Brain microvascular endothelial cell (primary cell): ENCODE data around the gene SPIN3.
"Not testable (repeated sequence)": the region's sequence is repeated elsewhere in the genome, so short reads cannot be mapped to it uniquely, and the experiment has no call there.

Source experiments
- DNase-seq: peaks from one replicate; pipeline ENCODE4 v3.0.0-alpha.2; 2020
- H3K27ac ChIP-seq: fragments of 250-450 bp; sonication (Bioruptor Pico); 2 replicates; pipeline ENCODE4 v1.5.1; 2020; ENCODE audit warnings: mild to moderate bottlenecking, moderate library complexity
- H3K27me3 ChIP-seq: fragments of 250-450 bp; sonication (Bioruptor Pico); replicated peaks from 2 replicates; pipeline ENCODE4 v1.5.1; 2020; ENCODE audit warnings: mild to moderate bottlenecking
- H3K36me3 ChIP-seq: fragments of 250-450 bp; sonication (Bioruptor Pico); replicated peaks from 2 replicates; pipeline ENCODE4 v1.5.1; 2020; ENCODE audit warnings: mild to moderate bottlenecking
- H3K4me3 ChIP-seq: 2 replicates; pipeline ENCODE4 v1.5.1; 2011; ENCODE audit warnings: low read depth, mild to moderate bottlenecking, control low read depth, low read length, moderate library complexity
- CTCF ChIP-seq: IDR thresholded peaks from 2 replicates; pipeline ENCODE4 v1.5.1; 2011; ENCODE audit warnings: low read depth, mild to moderate bottlenecking, moderate library complexity, low read length, control low read depth, inconsistent platforms; ENCODE audit errors: missing control alignments
- in situ Hi-C: cut with HindIII; loops from 2 replicates; pipeline ENCODE4 v1.10.0; 2017; ENCODE audit warnings: low sequenced_read_pairs, low pct_ligation_motif_present

Gene SPIN3

DNA sequence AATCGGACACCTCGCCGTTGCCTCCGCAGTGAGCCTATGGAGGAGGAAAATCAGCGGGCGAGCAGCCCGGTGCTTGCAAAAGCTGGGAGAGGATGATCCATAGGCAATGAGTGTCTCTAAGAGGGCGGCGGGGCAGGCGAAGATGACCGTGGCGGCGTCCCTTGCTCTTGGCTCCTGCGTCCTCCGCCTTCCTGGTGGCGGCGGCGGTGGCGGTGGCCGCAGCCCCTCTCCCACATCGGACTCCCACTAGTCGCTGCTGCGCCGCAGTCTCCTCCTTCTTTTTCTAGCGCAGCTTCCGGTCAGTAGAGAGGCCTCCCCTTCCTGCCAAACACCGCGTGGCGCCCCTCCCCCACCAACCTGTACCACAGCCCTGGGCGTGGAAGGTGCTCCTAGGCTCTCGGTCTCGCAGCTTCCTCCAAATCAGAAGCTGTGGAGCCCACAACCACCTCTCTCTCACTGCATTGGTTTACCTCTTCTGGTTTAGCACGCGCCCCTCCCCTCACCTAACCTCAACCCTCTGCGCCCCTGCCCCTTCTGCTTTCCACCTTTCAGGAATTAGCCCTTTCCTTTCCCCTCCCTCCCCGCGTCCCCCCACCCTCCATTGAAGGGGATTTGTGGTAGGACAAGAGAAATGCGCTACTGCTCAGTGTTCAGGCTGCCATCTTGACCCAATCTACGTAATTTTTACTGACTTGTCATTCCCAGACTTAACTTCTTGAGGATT lies at the start of gene SPIN3:
Gene SPIN3, minus strand, starts transcription at position 271 of the 724 bp plus-strand sequence. CDS start 594 bp downstream, outside the sequence.
- Histone ChIP-seq H3K27me3 (no peaks in the 10 kb centered on the region), H3K4me3 (peak within 1 kb of the TSS; percentile 74), H3K27ac (no peak within 1 kb of the TSS), H3K36me3 (no peaks in the 10 kb centered on the region)
- in situ Hi-C loops, result no loop called here
- no peak for TF ChIP-seq CTCF
- DNase-seq, result peak; percentile 58

DNA sequence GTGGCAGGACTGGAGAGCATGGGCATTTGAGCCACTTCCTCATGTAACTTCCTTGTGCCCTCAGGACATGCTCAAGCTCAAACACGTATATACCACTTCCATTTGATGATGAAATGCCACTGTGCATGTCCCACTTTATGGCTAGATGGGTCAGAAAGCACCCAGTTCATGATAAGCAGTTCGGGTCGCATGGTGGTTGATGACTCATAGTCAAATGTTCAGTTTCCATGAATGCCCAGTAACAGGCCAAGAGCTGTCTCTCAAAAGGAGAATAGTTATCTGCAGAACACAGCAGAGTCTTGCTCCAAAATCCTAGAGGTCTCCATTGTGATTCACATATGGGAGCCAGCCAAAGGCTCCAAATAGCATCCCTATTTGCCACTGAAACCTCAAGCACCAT lies 48.9 kb upstream of the SPIN3 start:
- no peak overlapping the region for H3K27ac ChIP-seq
- TF ChIP-seq CTCF, result no peak
- no peak overlapping the region for H3K4me3 ChIP-seq
- no peak for DNase-seq
- H3K36me3 ChIP-seq, result no peaks in the 10 kb centered on the region
- no peaks in the 10 kb centered on the region for H3K27me3 ChIP-seq
- in situ Hi-C loops, result no loop called here

- DNase-seq, in situ Hi-C loops, H3K27me3 ChIP-seq: not testable (repeated sequence)
These were observed 41.9 kb upstream of the SPIN3 start for GRCh38 chrX:57037265-57037664.

DNA sequence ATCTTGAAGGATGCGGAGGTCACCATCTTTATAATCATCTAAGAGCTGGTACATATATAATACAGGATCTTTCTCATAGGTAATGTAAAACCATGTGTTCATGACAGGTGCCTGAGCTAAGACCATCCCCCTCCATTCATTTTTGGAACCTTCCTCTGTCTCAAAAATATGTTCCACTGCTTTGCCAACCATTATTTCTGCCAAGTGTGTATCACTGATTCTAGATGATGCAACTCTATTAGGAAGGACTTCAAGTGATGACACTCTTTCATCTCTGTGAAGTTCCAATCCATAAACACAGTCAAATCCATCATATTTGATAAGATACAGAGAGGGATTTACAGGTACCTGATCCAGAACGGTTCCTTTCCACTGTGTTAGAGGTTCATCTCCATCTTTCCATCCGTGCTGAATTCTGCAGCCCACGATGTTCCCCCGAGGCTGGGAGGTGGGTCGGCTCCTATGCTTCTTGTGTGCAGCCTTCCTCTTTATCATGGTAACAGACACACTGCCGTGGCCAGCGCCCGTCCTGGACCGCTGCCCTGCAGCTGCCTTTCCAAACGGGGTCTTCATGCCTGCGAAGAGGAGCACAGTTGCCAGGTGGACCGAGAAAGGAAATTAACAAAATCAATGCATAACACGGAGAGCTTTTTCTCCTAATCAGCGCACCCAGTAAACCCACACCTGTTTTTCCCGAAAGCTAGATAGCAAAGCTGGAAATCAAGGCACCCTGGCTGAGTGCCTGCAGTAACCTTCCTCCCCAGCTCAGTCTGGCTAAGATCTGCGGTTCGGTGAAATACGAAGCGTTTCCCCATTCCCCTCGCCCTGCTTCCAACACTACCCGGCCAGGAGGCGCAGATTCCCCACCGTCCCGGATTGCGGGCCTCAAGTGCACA lies 718 bp downstream of the SPIN3 start:
- Histone ChIP-seq H3K4me3 (peak overlapping the region; percentile 74), H3K36me3 (no peaks in the 10 kb centered on the region), H3K27ac (no peak overlapping the region), H3K27me3 (no peaks in the 10 kb centered on the region)
- TF ChIP-seq CTCF, result no peak
- no peak for DNase-seq
- in situ Hi-C loops, result no loop called here

More at GRCh38 chrX:57037265-57037664, 41.9 kb upstream of the SPIN3 start:
- H3K36me3 ChIP-seq, H3K27ac ChIP-seq, H3K4me3 ChIP-seq: not testable (repeated sequence)

GRCh38 chrX:56987741-56988140 lies 7.6 kb downstream of the SPIN3 start:
- H3K27me3 ChIP-seq, result no peaks in the 10 kb centered on the region
- no peak overlapping the region for H3K4me3 ChIP-seq
- DNase-seq, result no peak
- no peak for TF ChIP-seq CTCF
- H3K36me3 ChIP-seq, result no peaks in the 10 kb centered on the region
- in situ Hi-C loops, result no loop called here
- H3K27ac ChIP-seq, result no peak overlapping the region

DNA sequence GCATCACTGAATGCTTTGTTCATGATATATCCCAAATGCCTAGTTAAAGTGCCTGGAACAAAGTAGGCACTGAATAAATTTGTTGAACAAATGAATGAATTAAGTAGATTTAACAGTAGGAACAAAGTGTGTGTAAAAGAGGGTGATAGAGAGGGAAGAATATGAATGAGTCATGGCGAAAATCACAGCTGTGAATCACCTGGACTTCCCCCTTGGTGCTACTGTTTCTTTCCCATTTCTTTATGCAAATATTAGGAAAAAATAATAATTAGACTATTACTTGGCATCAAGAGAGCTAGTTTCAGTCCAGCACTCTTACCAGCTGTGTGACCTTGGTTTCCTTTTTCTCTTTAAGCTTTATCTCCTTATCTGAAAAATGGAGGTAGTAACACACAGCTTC lies 9.2 kb downstream of the SPIN3 start:
- in situ Hi-C loops, result no loop called here
- Histone ChIP-seq H3K27ac (no peak overlapping the region), H3K4me3 (no peak overlapping the region), H3K27me3 (no peaks in the 10 kb centered on the region), H3K36me3 (no peaks in the 10 kb centered on the region)
- DNase-seq, result no peak
- TF ChIP-seq CTCF, result no peak
